T-helper 17 cell (primary cell): ENCODE data around the gene DNAAF1. TPM values are rescaled to one million over a fixed set of nuclear protein-coding genes. Genes with fewer than 3 reads are reported as not detected.
"Not testable (repeated sequence)": the region's sequence is repeated elsewhere in the genome, so short reads cannot be mapped to it uniquely, and the experiment has no call there.

ENCODE experiments used
- ATAC-seq: fragments of 150-1000 bp; cut with Tn5 transposase; 2 replicates; pipeline ENCODE4 v1.10.0; 2021; ENCODE audit warnings: mild to moderate bottlenecking, moderate library complexity
- DNase-seq, 3 donors: peaks; one replicate each; pipeline versions ENCODE4 v3.0.0 to v3.0.0-alpha.2; 2020 to 2021
- H3K9me3 ChIP-seq: one replicate; pipeline ENCODE4 v1.7.0; 2013; ENCODE audit warnings: low read length, mild to moderate bottlenecking; ENCODE audit not compliant: control insufficient read depth, poor library complexity, severe bottlenecking
- H3K27ac Mint-ChIP-seq: one replicate; pipeline ENCODE4 v1.8.0; 2022; ENCODE audit warnings: mild to moderate bottlenecking, moderate library complexity, mixed read lengths
- H3K27me3 Mint-ChIP-seq: one replicate; pipeline ENCODE4 v1.8.0; 2022; ENCODE audit warnings: mixed read lengths
- H3K36me3 Mint-ChIP-seq: one replicate; pipeline ENCODE4 v1.8.0; 2022; ENCODE audit warnings: low read depth, mixed read lengths
- H3K4me1 Mint-ChIP-seq: one replicate; pipeline ENCODE4 v1.8.0; 2022; ENCODE audit warnings: mild to moderate bottlenecking, mixed read lengths
- H3K4me3 Mint-ChIP-seq: one replicate; pipeline ENCODE4 v1.8.0; 2022; ENCODE audit warnings: mild to moderate bottlenecking, moderate library complexity, mixed read lengths
- total RNA-seq, 4 donors: library from RNA in 2 of 4; stranded (reverse) in 2 of 4; gene quantifications; one replicate each; pipeline ENCODE4 v1.2.3 and lab custom pipeline; 2022 to 2026

The DNAAF1 gene
- total RNA-seq, 2 donors from 2014 or later, result not detected

GRCh38 chr16:84204551-84204950 lies 59.4 kb downstream of the DNAAF1 start:
- ATAC-seq, H3K4me3 Mint-ChIP-seq, H3K36me3 Mint-ChIP-seq, DNase-seq, H3K9me3 ChIP-seq, H3K27ac Mint-ChIP-seq, H3K4me1 Mint-ChIP-seq: not testable (repeated sequence)
- H3K27me3 Mint-ChIP-seq, result peaks cover 13% of the 10 kb centered on the region

GRCh38 chr16:84205123-84205522 lies 60.0 kb downstream of the DNAAF1 start:
- not testable (repeated sequence) for H3K36me3 Mint-ChIP-seq, H3K4me1 Mint-ChIP-seq, DNase-seq, ATAC-seq, H3K27ac Mint-ChIP-seq, H3K9me3 ChIP-seq, H3K4me3 Mint-ChIP-seq
- H3K27me3 Mint-ChIP-seq, result peaks cover 13% of the 10 kb centered on the region

- Mint-ChIP-seq H3K36me3 (no peaks in the 10 kb centered on the region), H3K4me1 (no peaks in the 10 kb centered on the region), H3K27ac (peak overlapping the region; percentile 65), H3K27me3 (peaks cover 13% of the 10 kb centered on the region), H3K4me3 (no peak overlapping the region)
- DNase-seq (no peak), ATAC-seq (no peak)
- H3K9me3 ChIP-seq, result no peaks in the 10 kb centered on the region
These were observed 61.0 kb downstream of the DNAAF1 start for GRCh38 chr16:84205976-84206691.

- H3K27me3 Mint-ChIP-seq, result peaks cover 13% of the 10 kb centered on the region
- no peaks in the 10 kb centered on the region for H3K36me3 Mint-ChIP-seq
- no peak for DNase-seq
- H3K27ac Mint-ChIP-seq, result no peak overlapping the region
- no peaks in the 10 kb centered on the region for H3K4me1 Mint-ChIP-seq
- no peaks in the 10 kb centered on the region for H3K9me3 ChIP-seq
- H3K4me3 Mint-ChIP-seq, result no peak overlapping the region
- no peak for ATAC-seq
These were observed 62.1 kb downstream of the DNAAF1 start for GRCh38 chr16:84207251-84207650.

- Mint-ChIP-seq H3K4me1 (no peaks in the 10 kb centered on the region), H3K36me3 (no peaks in the 10 kb centered on the region), H3K27me3 (peaks cover 8% of the 10 kb centered on the region), H3K4me3 (no peak overlapping the region), H3K27ac (no peak overlapping the region)
- H3K9me3 ChIP-seq, result no peaks in the 10 kb centered on the region
- DNase-seq, result no peak
- no peak for ATAC-seq
These were observed 62.8 kb downstream of the DNAAF1 start for GRCh38 chr16:84207879-84208278.

- no peaks in the 10 kb centered on the region for H3K9me3 ChIP-seq
- H3K36me3 Mint-ChIP-seq, result no peaks in the 10 kb centered on the region
- H3K4me3 Mint-ChIP-seq, result no peak overlapping the region
- ATAC-seq (no peak), DNase-seq (no peak)
- H3K4me1 Mint-ChIP-seq, result no peaks in the 10 kb centered on the region
- H3K27me3 Mint-ChIP-seq, result peaks cover 13% of the 10 kb centered on the region
- no peak overlapping the region for H3K27ac Mint-ChIP-seq
These were observed 64.9 kb downstream of the DNAAF1 start for GRCh38 chr16:84209989-84210388.

GRCh38 chr16:84212154-84212553 lies 67.0 kb downstream of the DNAAF1 start:
- Mint-ChIP-seq H3K4me3 (no peak overlapping the region), H3K36me3 (no peaks in the 10 kb centered on the region), H3K27me3 (peaks cover 4% of the 10 kb centered on the region), H3K27ac (peak overlapping the region; percentile 24), H3K4me1 (no peaks in the 10 kb centered on the region)
- DNase-seq, result no peak
- no peak for ATAC-seq
- no peaks in the 10 kb centered on the region for H3K9me3 ChIP-seq

GRCh38 chr16:84212631-84213030 lies 67.5 kb downstream of the DNAAF1 start:
- DNase-seq, result no peak
- H3K36me3 Mint-ChIP-seq, result no peaks in the 10 kb centered on the region
- ATAC-seq, result no peak
- H3K27ac Mint-ChIP-seq, result peak overlapping the region; percentile 24
- H3K27me3 Mint-ChIP-seq, result peaks cover 6% of the 10 kb centered on the region
- no peaks in the 10 kb centered on the region for H3K9me3 ChIP-seq
- no peaks in the 10 kb centered on the region for H3K4me1 Mint-ChIP-seq
- no peak overlapping the region for H3K4me3 Mint-ChIP-seq

GRCh38 chr16:84214451-84215066 lies 69.5 kb downstream of the DNAAF1 start:
- Mint-ChIP-seq H3K4me1 (no peaks in the 10 kb centered on the region), H3K4me3 (no peak overlapping the region), H3K36me3 (no peaks in the 10 kb centered on the region), H3K27me3 (peaks cover 22% of the 10 kb centered on the region), H3K27ac (no peak overlapping the region)
- no peaks in the 10 kb centered on the region for H3K9me3 ChIP-seq
- DNase-seq, result no peak
- ATAC-seq, result no peak

GRCh38 chr16:84215531-84215930 lies 70.4 kb downstream of the DNAAF1 start:
- H3K9me3 ChIP-seq, result no peaks in the 10 kb centered on the region
- ATAC-seq (no peak), DNase-seq (no peak)
- H3K4me3 Mint-ChIP-seq, result no peak overlapping the region
- no peaks in the 10 kb centered on the region for H3K4me1 Mint-ChIP-seq
- no peaks in the 10 kb centered on the region for H3K36me3 Mint-ChIP-seq
- peaks cover 22% of the 10 kb centered on the region for H3K27me3 Mint-ChIP-seq
- H3K27ac Mint-ChIP-seq, result no peak overlapping the region

GRCh38 chr16:84216144-84216543 lies 71.0 kb downstream of the DNAAF1 start:
- not testable (repeated sequence) for H3K4me1 Mint-ChIP-seq, H3K27ac Mint-ChIP-seq, ATAC-seq, H3K36me3 Mint-ChIP-seq, DNase-seq, H3K4me3 Mint-ChIP-seq, H3K9me3 ChIP-seq
- H3K27me3 Mint-ChIP-seq, result peaks cover 27% of the 10 kb centered on the region

- Mint-ChIP-seq H3K36me3 (peaks cover 2% of the 10 kb centered on the region), H3K27me3 (peaks cover 47% of the 10 kb centered on the region), H3K27ac (no peak overlapping the region), H3K4me3 (no peak overlapping the region), H3K4me1 (peaks cover 2% of the 10 kb centered on the region)
- ATAC-seq (no peak), DNase-seq (no peak)
- no peaks in the 10 kb centered on the region for H3K9me3 ChIP-seq
These were observed 73.2 kb downstream of the DNAAF1 start for GRCh38 chr16:84218176-84218823.

GRCh38 chr16:84218956-84219355 lies 73.8 kb downstream of the DNAAF1 start:
- peaks cover 2% of the 10 kb centered on the region for H3K4me1 Mint-ChIP-seq
- H3K27me3 Mint-ChIP-seq, result peaks cover 44% of the 10 kb centered on the region
- DNase-seq (no peak), ATAC-seq (no peak)
- H3K4me3 Mint-ChIP-seq, result no peak overlapping the region
- H3K27ac Mint-ChIP-seq, result no peak overlapping the region
- H3K9me3 ChIP-seq, result no peaks in the 10 kb centered on the region
- peaks cover 2% of the 10 kb centered on the region for H3K36me3 Mint-ChIP-seq
